GM20000 (cell line): ENCODE measurements around the gene TPCN2.
"Not testable (repeated sequence)": the region's sequence is repeated elsewhere in the genome, so short reads cannot be mapped to it uniquely, and the experiment has no call there.

ENCODE experiments used
- DNase-seq: peaks from one replicate; pipeline ENCODE4 v3.0.0; 2012; ENCODE audit warnings: low spot score
- CTCF ChIP-seq: IDR thresholded peaks from 2 replicates; pipeline ENCODE4 v1.5.1; 2012; ENCODE audit warnings: mild to moderate bottlenecking, control low read depth; ENCODE audit errors: extremely low read depth, missing control alignments

TPCN2 gene

GRCh38 chr11:69048694-69049489, at the start of gene TPCN2:
TSS of gene TPCN2 (plus strand) at chr11:69048932. CDS start at chr11:69048998, 66 bp downstream.
- peak; percentile 99 for DNase-seq
- TF ChIP-seq CTCF: no peak

GRCh38 chr11:68999093-68999747, 49.5 kb upstream of the TPCN2 start:
- no peak for TF ChIP-seq CTCF
- DNase-seq: no peak

- DNase-seq: not testable (repeated sequence)
Measured at GRCh38 chr11:68999748-69000355, 48.9 kb upstream of the TPCN2 start.

GRCh38 chr11:69000391-69000790, 48.3 kb upstream of the TPCN2 start:
- no peak for DNase-seq
- no peak for TF ChIP-seq CTCF

- no peak for DNase-seq
- TF ChIP-seq CTCF: no peak
Measured at GRCh38 chr11:69000831-69001242, 47.9 kb upstream of the TPCN2 start.

GRCh38 chr11:69001243-69002081, 47.3 kb upstream of the TPCN2 start:
- no peak for DNase-seq
- no peak for TF ChIP-seq CTCF

GRCh38 chr11:69002110-69002569, 46.6 kb upstream of the TPCN2 start:
- TF ChIP-seq CTCF: no peak

More at GRCh38 chr11:69002110-69002569, 46.6 kb upstream of the TPCN2 start:
- no peak for DNase-seq
